ENCODE data around the gene CDK12.

GRCh38 chr17:39485555-39485954 is 24.3 kb downstream of the CDK12 start:
- TF ChIP-seq CTCF (IDR thresholded peaks at IDR 0.05; ENCODE audit: poor library complexity), result no peak
- no peak for TF ChIP-seq EZH2 (IDR thresholded peaks at IDR 0.05; ENCODE audit: borderline replicate concordance)
- TF ChIP-seq EZH2phosphoT487 (IDR thresholded peaks at IDR 0.05; ENCODE audit: low read depth, severe bottlenecking, unreplicated experiment), result no peak

All from hepatocyte (in vitro differentiated cells).